HCT116 (cell line): ENCODE measurements around the gene ARHGAP40. TPM values are rescaled to one million over a fixed set of nuclear protein-coding genes. Genes with fewer than 3 reads are reported as not detected.

ENCODE experiments used
- ATAC-seq: fragments of 200-7000 bp; cut with Tn5 transposase; 2 replicates; pipeline ENCODE4 v1.9.1; 2020; ENCODE audit warnings: mild to moderate bottlenecking, moderate library complexity
- BruUV-seq: library from RNA; stranded (reverse); fragments of 400-500 nt; replicated peaks from 2 replicates; lab custom pipeline; 2021; lab: Mats Ljungman, UMichigan
- CTCF ChIA-PET: fragments of 300-600 bp; sonication (Branson Sonifier 250); formaldehyde crosslinking; loops from one replicate; lab custom pipeline; 2021; ENCODE audit warnings: antibody characterized with exemption; lab: Charles Lee
- POLR2A ChIA-PET: fragments of 300-600, 350-600 bp; sonication (Branson Sonifier 250); formaldehyde crosslinking; loops from one replicate; lab custom pipeline; 2021; ENCODE audit warnings: antibody characterized with exemption; lab: Charles Lee
- RAD21 ChIA-PET, 2 experiments: fragments of 300-600 bp; sonication (Branson Sonifier 250); formaldehyde crosslinking; loops; one replicate each; lab custom pipeline; 2023; ENCODE audit warnings: low total read pairs in 2 of 2; ENCODE audit not compliant: uncharacterized antibody in 2 of 2, unreplicated experiment in 2 of 2, low non-redundant PET in 1 of 2; lab: Charles Lee
- DNase-seq: peaks from one replicate; pipeline ENCODE4 v3.0.0-alpha.2; 2010; ENCODE audit warnings: low read depth, low spot score
- H2AFZ ChIP-seq: fragments of 200-600 bp; shearing (Covaris generic), sonication (generic); 2 replicates; pipeline ENCODE4 v1.6.1; 2017; ENCODE audit warnings: low read depth, mixed run types, mixed read lengths, antibody characterized with exemption, low read length; ENCODE audit not compliant: poor library complexity, severe bottlenecking
- H3K27ac ChIP-seq: 2 replicates; pipeline ENCODE4 v1.5.1; 2012; ENCODE audit warnings: low read depth, low read length
- H3K27me3 ChIP-seq: fragments of 200-600 bp; sonication (generic); 2 replicates; pipeline ENCODE4 v1.6.1; 2016; ENCODE audit warnings: mixed run types, low read length, mixed read lengths; ENCODE audit not compliant: insufficient read depth
- H3K36me3 ChIP-seq, 2 experiments: fragments of 200-500 bp in 1 of 2; fragments of 200-600 bp in 1 of 2; sonication (Bioruptor generic) in 1 of 2; sonication (generic) in 1 of 2; 2 replicates each; pipeline versions ENCODE4 v1.5.1 to v1.6.1; 2014 to 2016; ENCODE audit warnings: low read length in 2 of 2, inconsistent platforms in 1 of 2, mixed read lengths in 1 of 2, mixed run types in 1 of 2; ENCODE audit not compliant: insufficient read depth in 2 of 2, control insufficient read depth in 1 of 2
- H3K4me1 ChIP-seq, 2 experiments: fragments of 200-600 bp in 1 of 2; sonication (generic) in 1 of 2; 2 replicates each; pipeline versions ENCODE4 v1.5.1 to v1.6.1; 2012 to 2017; ENCODE audit warnings: low read length in 2 of 2, inconsistent platforms in 1 of 2, mild to moderate bottlenecking in 1 of 2, mixed read lengths in 1 of 2, mixed run types in 1 of 2, moderate library complexity in 1 of 2; ENCODE audit not compliant: insufficient read depth in 2 of 2, control insufficient read depth in 1 of 2
- H3K4me2 ChIP-seq: fragments of 200-600 bp; sonication (generic); 2 replicates; pipeline ENCODE4 v1.6.1; 2017; ENCODE audit warnings: mixed run types, low read length, mixed read lengths
- H3K4me3 ChIP-seq, 2 experiments: fragments of 200-600 bp in 1 of 2; sonication (generic) in 1 of 2; replicated peaks in 1 of 2; 2 replicates each; pipeline ENCODE4 v1.5.1; 2011 to 2016; ENCODE audit warnings: low read length in 2 of 2, control low read depth in 1 of 2, low read depth in 1 of 2, mild to moderate bottlenecking in 1 of 2, mixed read lengths in 1 of 2, mixed run types in 1 of 2
- H3K79me2 ChIP-seq: fragments of 200-600 bp; sonication (generic); 2 replicates; pipeline ENCODE4 v1.6.1; 2017; ENCODE audit warnings: mild to moderate bottlenecking, mixed run types, low read length, moderate library complexity, mixed read lengths; ENCODE audit not compliant: insufficient read depth
- H3K9ac ChIP-seq: fragments of 200-600 bp; sonication (generic); 2 replicates; pipeline ENCODE4 v1.6.1; 2016; ENCODE audit warnings: low read length, mixed read lengths
- H3K9me2 ChIP-seq: fragments of 200-600 bp; sonication (generic), shearing (Covaris generic); 2 replicates; pipeline ENCODE4 v1.6.1; 2017; ENCODE audit warnings: mixed run types, mild to moderate bottlenecking, moderate library complexity; ENCODE audit not compliant: insufficient read depth
- H3K9me3 ChIP-seq, 2 experiments: fragments of 200-500 bp in 1 of 2; fragments of 200-600 bp in 1 of 2; sonication (Bioruptor generic) in 1 of 2; sonication (generic) in 1 of 2; 2 replicates each; pipeline ENCODE4 v1.6.1; 2014 to 2017; ENCODE audit warnings: low read length in 2 of 2, mixed read lengths in 2 of 2, inconsistent platforms in 1 of 2, low read depth in 1 of 2, mild to moderate bottlenecking in 1 of 2, mixed run types in 1 of 2, moderate library complexity in 1 of 2; ENCODE audit not compliant: control insufficient read depth in 1 of 2, insufficient read depth in 1 of 2
- H4K20me1 ChIP-seq: fragments of 200-600 bp; sonication (generic), shearing (Covaris generic); 2 replicates; pipeline ENCODE4 v1.6.1; 2017; ENCODE audit warnings: mixed run types, mild to moderate bottlenecking, moderate library complexity; ENCODE audit not compliant: insufficient read depth
- CTCF ChIP-seq, 3 experiments: fragments of 200-600 bp in 1 of 3; sonication (generic) in 1 of 3; IDR thresholded peaks in 2 of 3; conservative IDR thresholded peaks in 1 of 3; 2 replicates each; pipeline ENCODE4 v1.5.1; 2012 to 2017; ENCODE audit warnings: low read depth in 2 of 3, low read length in 2 of 3, antibody characterized with exemption in 1 of 3, borderline replicate concordance in 1 of 3, control low read depth in 1 of 3, mild to moderate bottlenecking in 1 of 3, mixed read lengths in 1 of 3, mixed run types in 1 of 3, moderate library complexity in 1 of 3; ENCODE audit not compliant: insufficient read depth in 1 of 3
- RAD21 ChIP-seq: IDR thresholded peaks from 2 replicates; pipeline ENCODE4 v1.6.1; 2012; ENCODE audit warnings: low read depth, mild to moderate bottlenecking
- ZNF274 ChIP-seq: fragments of 200-500 bp; sonication (Bioruptor generic); IDR thresholded peaks from 2 replicates; pipeline ENCODE4 v1.6.1; 2014; ENCODE audit warnings: mild to moderate bottlenecking, low read depth, low read length, inconsistent platforms
- intact Hi-C: fragments of 100-400 bp; cut with micrococcal nuclease; formaldehyde crosslinking; loops from 2 replicates; pipeline ENCODE4 v1.10.0; 2022
- total RNA-seq: library from RNA; stranded (reverse); gene quantifications from one replicate; pipeline ENCODE4 v1.2.1, GENCODE V29; 2021; ENCODE audit not compliant: unreplicated experiment

The ARHGAP40 gene
- total RNA-seq, 1 experiment from 2014 or later = 3.4 TPM

GRCh38 chr20:38645980-38646858 is 44.6 kb downstream of the ARHGAP40 start:
- DNase-seq = peak; percentile 43

More at GRCh38 chr20:38645980-38646858, 44.6 kb downstream of the ARHGAP40 start:
- no peak overlapping the region for H2AFZ ChIP-seq
- BruUV-seq = no TSS peak
- H3K9me2 ChIP-seq = no peaks in the 10 kb centered on the region
- intact Hi-C loops = loop anchor here (1.0 to 5.0 kb wide), 5 partner anchors 86 to 402 kb away; no protein-coding TSS in a partner anchor
- H3K79me2 ChIP-seq = no peaks in the 10 kb centered on the region
- H4K20me1 ChIP-seq = no peaks in the 10 kb centered on the region
- no peaks in the 10 kb centered on the region for H3K27me3 ChIP-seq
- ChIA-PET POLR2A (no interaction called here), CTCF (interaction anchor here (1.4 kb wide), 1 partner anchor 119 kb away, joined by 5 read pairs; no protein-coding TSS in a partner anchor), RAD21 (interaction anchor here in 1 of 2 experiments (1.4 kb wide), 1 partner anchor 12 kb away, joined by 4 read pairs; no protein-coding TSS in a partner anchor)
- H3K4me2 ChIP-seq = peak overlapping the region; percentile 76
- ATAC-seq = peak; percentile 93
- peak overlapping the region; percentile 32 to 40 for H3K4me3 ChIP-seq
- no peaks in the 10 kb centered on the region for H3K9me3 ChIP-seq
- TF ChIP-seq CTCF (IDR thresholded peaks at IDR 0.05 in 2 of 3, conservative IDR thresholded peaks at IDR 0.05 in 1 of 3; ENCODE audit: borderline replicate concordance in 1 of 3, insufficient read depth in 1 of 3, low read depth in 2 of 3, low read length in 2 of 3) (peak; percentile 84 to 93 (median 89)), RAD21 (peak; percentile 95), ZNF274 (no peak)
- H3K4me1 ChIP-seq = peaks cover 2 to 12% of the 10 kb centered on the region in 2 experiments; a peak in 3 of 4 replicates
- peak overlapping the region; percentile 19; the same call in 1 of the 2 replicates for H3K9ac ChIP-seq
- H3K36me3 ChIP-seq = no peaks in the 10 kb centered on the region
- no peak overlapping the region for H3K27ac ChIP-seq
